Activated CD8-positive, alpha-beta memory T cell treated with anti-CD3 and anti-CD28 coated beads for 4 hours (primary cell): ENCODE measurements around the gene CSTF3.
"Not testable (repeated sequence)": the region's sequence is repeated elsewhere in the genome, so short reads cannot be mapped to it uniquely, and the experiment has no call there.

Experiments used
- DNase-seq, 2 donors: peaks; one replicate each; pipeline ENCODE4 v3.0.0-alpha.2; 2020; ENCODE audit warnings: low read depth in 2 of 2

Gene CSTF3

DNA sequence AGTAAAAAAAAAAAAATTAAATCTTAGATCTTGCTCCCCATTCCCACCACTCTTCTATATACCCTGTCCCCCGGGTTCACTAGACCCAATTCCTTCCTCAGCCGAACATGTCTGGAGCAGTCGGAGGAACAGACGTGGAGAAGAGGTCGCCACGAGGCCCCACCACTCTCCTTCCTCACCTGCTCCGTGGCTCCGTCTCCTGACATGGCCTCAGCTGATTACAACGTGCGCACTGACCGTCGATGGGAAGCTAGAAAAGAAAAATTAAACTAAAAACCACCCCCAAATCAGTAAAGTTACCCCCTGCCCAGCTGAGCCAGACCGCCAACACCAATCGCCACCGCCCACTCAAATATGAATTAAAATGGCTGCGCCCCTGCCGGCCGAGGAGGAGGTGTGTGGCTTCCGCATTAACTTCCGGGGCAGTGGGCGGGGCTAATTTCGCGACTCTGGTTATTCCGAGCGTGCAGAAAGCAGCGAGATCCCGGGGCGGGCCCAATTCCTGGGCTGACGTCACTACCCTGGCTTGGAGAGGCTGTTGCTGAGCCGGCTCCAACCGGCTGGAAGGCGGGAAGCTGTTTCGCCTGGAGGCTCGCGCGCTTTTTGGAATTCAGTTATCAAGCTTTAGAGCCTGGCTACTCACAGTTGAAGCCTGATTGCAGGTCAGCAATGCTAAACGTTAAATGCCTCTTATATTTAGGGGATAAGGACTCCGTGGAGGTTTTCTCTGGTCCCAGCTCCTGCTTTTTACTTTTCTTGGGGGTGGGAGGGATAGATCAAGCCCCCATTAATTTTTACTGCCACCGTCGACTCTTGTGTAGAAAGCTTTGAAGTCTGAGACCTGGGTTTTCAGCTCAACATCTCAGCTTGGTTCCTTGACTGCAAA, at the start of gene CSTF3:
Gene CSTF3 (minus strand): TSS at position 361 of the 886 bp plus-strand sequence. CDS start 155 bp downstream, at position 206.
- DNase-seq: peak; percentile 89 to 90

DNA sequence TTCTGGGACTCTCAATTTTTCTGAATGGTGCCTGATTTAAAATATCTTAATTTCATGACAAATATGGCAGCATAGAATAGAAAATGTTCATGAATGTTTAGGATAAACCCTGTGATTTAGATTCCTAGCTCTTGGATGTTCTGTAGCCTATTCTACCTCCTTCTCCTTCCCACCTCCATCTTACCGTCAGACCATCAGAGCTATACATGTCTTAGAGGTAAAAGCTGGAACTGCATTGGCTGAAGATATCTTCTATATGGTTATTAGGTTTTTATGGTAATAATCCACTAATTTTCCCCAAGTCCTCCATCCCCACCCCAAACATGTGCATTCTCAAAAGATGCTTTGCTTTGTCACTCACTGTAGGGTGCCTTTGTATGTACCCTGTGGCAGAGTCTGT, 46.9 kb upstream of the CSTF3 start:
- no peak for DNase-seq

- DNase-seq: no peak
Observed at GRCh38 chr11:33207408-33207985, 46.2 kb upstream of the CSTF3 start.

- no peak for DNase-seq
Observed at GRCh38 chr11:33197915-33198727, 36.8 kb upstream of the CSTF3 start.

DNA sequence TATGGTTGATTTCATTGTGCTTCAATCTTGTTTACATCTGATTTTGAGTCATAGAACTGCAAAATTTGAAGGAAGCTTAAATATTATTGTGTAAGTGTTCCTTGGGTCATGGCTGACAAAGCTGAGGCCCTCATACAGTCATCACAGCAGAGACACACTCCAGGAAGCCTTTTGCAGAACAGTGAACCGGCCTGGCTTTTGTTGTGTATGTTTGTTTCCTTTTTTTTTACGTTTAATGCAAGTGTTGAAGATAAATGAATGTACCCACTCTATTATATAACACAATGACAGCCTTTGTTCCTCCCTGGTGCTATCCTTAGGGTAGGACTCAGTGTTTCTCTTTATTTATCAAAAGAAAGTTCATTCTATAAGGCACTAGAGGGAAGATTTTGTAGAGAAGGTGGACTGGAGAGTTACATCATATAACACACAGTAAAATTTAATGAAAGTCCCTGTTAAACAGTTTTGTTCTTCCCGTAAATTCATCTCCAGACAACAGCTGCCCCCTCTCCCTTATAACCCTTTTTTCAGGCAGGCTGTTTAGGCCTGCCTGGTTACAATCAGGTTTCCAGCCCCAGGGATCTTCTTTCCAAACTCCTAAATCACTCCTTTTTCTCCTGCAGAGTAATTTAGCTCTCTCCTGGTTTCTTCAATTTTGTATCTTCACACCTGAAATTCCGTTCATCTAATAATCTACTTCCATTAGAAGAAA, 34.3 kb upstream of the CSTF3 start:
- DNase-seq: no peak

- no peak for DNase-seq
Observed at GRCh38 chr11:33194455-33194854, 33.2 kb upstream of the CSTF3 start.

DNA sequence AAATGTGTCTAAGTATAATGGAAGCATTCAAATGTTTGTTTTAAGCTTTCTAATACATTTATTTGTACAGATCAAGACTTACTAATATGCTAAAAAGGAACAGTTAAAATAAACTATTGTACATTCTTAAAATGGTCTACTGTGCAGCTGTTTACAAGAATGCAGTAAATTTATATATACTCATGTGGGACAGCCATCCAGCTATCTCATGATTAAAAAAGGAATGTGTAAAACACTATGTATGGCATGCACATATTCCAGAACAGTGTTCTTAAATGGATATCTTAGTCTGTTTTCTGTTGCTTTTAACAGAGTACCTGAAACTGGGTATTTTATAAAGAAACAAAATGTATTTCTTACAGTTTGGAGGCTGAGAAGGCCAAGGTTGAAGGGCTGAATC, 30.2 kb upstream of the CSTF3 start:
- DNase-seq: no peak

DNA sequence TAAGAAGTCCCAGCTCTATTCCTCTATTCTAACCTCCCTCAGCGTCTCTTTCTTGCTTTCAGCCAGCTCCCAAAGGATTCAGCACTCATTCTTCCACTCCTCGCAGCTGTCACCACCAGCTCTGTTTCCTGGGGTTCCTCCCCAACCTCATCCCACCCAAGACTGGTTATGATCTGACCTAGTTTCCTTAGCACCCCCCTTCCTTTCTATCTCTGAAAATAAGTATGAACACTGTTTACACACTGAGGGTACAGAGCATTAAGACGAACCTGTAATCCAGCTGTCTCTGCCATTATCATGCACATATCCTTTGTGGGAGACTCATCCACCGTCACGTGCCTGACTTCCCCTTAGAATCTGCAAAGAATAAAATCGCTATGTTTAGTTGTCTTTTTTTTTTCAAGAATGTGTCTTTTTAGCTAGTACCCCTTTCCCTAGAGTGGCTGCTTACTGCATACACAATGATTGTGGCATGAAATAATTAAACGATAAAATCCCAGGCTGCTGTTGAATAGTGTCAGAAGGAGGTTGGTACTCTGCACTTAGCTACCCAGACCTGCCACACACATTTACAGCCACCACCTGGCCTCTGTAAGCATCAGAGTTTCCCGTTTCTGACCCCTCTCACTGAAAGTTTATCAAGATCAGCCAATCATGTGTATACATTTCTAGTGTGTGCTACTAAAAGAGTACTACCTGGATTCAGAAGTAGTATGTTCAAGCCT, 26.9 kb upstream of the CSTF3 start:
- DNase-seq: no peak

DNA sequence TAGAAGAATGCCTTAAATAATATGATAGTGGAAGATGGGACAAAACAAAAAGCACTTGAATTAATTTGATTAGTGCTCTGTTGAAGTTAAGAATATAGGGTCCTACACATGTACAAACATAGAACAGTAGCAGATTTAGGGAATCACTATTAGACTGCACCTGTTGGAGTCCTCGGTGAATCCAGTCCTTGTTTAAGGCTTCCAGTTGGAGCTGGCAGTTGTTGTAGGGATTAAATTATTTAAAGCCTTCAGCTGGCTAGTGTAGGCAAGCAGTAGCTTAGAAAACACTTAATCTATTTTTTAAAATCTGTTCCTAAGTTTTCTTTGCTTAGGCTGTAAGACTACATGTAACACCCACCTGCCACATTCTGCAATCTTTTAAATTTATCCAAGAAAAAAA, 24.5 kb upstream of the CSTF3 start:
- DNase-seq: no peak

- no peak for DNase-seq
Observed at GRCh38 chr11:33182246-33182878, 21.1 kb upstream of the CSTF3 start.

- no peak for DNase-seq
Observed at GRCh38 chr11:33179348-33179803, 18.1 kb upstream of the CSTF3 start.

- DNase-seq: no peak
Observed at GRCh38 chr11:33178443-33179180, 17.3 kb upstream of the CSTF3 start.

DNA sequence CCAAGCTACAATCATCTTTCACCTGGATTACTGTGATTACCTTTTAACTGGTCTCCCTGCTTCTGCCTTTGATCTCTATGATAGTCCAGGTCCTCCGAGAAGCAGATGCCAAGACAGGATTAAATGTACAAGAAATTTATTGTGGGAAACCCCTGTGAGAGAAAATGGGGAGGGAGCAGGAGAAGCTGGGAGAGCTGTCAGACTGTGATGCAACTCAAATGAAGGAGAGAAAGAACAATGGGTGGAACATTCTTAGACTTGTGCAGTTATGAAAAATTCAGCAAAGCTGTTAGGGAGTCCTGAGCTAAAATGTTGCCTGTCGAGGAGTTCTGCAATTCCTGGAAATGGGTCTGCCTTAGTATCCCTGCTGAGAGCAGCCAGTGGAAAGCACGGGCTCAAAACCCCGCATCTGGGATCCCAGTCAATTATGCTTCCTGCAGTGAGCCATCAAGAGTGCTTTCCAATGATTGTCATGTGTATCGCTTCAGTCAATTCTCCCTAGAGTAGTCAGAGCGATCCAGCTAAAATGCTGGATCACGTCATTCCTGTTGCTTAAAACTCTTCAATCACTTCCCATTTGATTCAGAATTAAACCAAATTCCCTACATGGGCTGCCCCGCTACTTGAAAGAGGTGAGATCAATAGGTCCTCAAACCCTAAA, 16.5 kb upstream of the CSTF3 start:
- no peak for DNase-seq

GRCh38 chr11:33176760-33177159, 15.5 kb upstream of the CSTF3 start:
- not testable (repeated sequence) for DNase-seq

- no peak for DNase-seq
Observed at GRCh38 chr11:33172996-33173395, 11.7 kb upstream of the CSTF3 start.

DNA sequence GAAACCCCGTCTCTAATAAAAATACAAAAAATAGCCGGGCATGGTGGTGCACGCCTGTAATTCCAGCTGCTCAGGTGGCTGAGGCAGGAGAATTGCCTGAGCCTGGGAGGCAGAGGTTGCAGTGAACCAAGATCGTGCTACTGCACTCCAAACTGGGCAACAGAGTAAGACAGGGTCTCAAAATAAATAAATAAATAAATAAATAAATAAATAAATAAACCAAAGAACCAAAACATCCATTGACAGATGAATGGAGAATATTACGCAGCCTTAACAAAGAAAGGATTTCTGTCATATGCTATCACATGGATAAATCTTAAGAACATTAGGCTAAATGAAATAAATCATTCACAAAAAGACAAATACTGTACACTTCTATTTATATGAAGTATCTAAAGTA, 11.1 kb upstream of the CSTF3 start:
- no peak for DNase-seq

DNA sequence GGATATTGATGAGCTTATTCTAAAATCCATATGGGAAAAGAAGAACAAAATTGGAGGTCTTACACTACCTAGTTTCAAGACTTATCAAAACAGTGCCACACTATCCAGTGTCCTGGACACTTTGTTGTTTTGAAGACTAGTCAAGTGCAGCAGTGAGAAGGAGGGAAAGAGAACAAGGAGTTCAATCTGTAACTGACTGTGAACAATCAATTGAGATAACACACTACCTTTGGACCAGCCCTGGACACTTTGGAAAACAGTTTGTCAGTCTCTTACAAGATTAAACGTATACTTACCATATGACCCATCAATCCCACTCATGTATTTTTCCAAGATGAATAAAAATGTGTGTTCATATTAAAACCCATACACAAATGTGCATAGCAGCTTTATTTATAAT, 10.0 kb upstream of the CSTF3 start:
- DNase-seq: no peak

- DNase-seq: no peak
Observed at GRCh38 chr11:33168709-33169200, 7.5 kb upstream of the CSTF3 start.

- no peak for DNase-seq
Observed at GRCh38 chr11:33162831-33163230, 1.6 kb upstream of the CSTF3 start.
